Measurements from ENCODE around the gene GRK5.
"Not testable (repeated sequence)": the region's sequence is repeated elsewhere in the genome, so short reads cannot be mapped to it uniquely, and the experiment has no call there.

The GRK5 gene

GRCh38 chr10:119272736-119273135 lies 65.4 kb downstream of the GRK5 start:
- no peak for DNase-seq (ENCODE audit: low read depth in 2 of 3, low spot score in 2 of 3)

- DNase-seq (ENCODE audit: low read depth in 2 of 3, low spot score in 2 of 3): no peak
Measured at GRCh38 chr10:119273413-119273812, 66.0 kb downstream of the GRK5 start.

GRCh38 chr10:119274519-119275045 lies 67.2 kb downstream of the GRK5 start:
- DNase-seq (ENCODE audit: low read depth in 2 of 3, low spot score in 2 of 3): no peak

GRCh38 chr10:119275085-119275484 lies 67.7 kb downstream of the GRK5 start:
- DNase-seq (ENCODE audit: low read depth in 2 of 3, low spot score in 2 of 3): no peak

- not testable (repeated sequence) for DNase-seq (ENCODE audit: low read depth in 2 of 3, low spot score in 2 of 3)
Measured at GRCh38 chr10:119276194-119276593, 68.8 kb downstream of the GRK5 start.

- DNase-seq (ENCODE audit: low read depth in 2 of 3, low spot score in 2 of 3): no peak
Measured at GRCh38 chr10:119278126-119278709, 70.8 kb downstream of the GRK5 start.

GRCh38 chr10:119279441-119279840 lies 72.1 kb downstream of the GRK5 start:
- no peak for DNase-seq (ENCODE audit: low read depth in 2 of 3, low spot score in 2 of 3)

GRCh38 chr10:119281581-119282071 lies 74.3 kb downstream of the GRK5 start:
- no peak for DNase-seq (ENCODE audit: low read depth in 2 of 3, low spot score in 2 of 3)

- no peak for DNase-seq (ENCODE audit: low read depth in 2 of 3, low spot score in 2 of 3)
Measured at GRCh38 chr10:119282446-119282845, 75.1 kb downstream of the GRK5 start.

GRCh38 chr10:119283387-119283786 lies 76.0 kb downstream of the GRK5 start:
- no peak for DNase-seq (ENCODE audit: low read depth in 2 of 3, low spot score in 2 of 3)

- no peak for DNase-seq (ENCODE audit: low read depth in 2 of 3, low spot score in 2 of 3)
Measured at GRCh38 chr10:119283818-119284217, 76.4 kb downstream of the GRK5 start.

- DNase-seq (ENCODE audit: low read depth in 2 of 3, low spot score in 2 of 3): no peak
Measured at GRCh38 chr10:119284679-119285096, 77.3 kb downstream of the GRK5 start.

GRCh38 chr10:119285495-119286267 lies 78.3 kb downstream of the GRK5 start:
- no peak for DNase-seq (ENCODE audit: low read depth in 2 of 3, low spot score in 2 of 3)

GRCh38 chr10:119286516-119286915 lies 79.1 kb downstream of the GRK5 start:
- no peak for DNase-seq (ENCODE audit: low read depth in 2 of 3, low spot score in 2 of 3)

- DNase-seq (ENCODE audit: low read depth in 2 of 3, low spot score in 2 of 3): no peak
Measured at GRCh38 chr10:119286983-119287633, 79.7 kb downstream of the GRK5 start.

GRCh38 chr10:119288574-119289001 lies 81.2 kb downstream of the GRK5 start:
- no peak for DNase-seq (ENCODE audit: low read depth in 2 of 3, low spot score in 2 of 3)

GRCh38 chr10:119289227-119289920 lies 82.0 kb downstream of the GRK5 start:
- no peak for DNase-seq (ENCODE audit: low read depth in 2 of 3, low spot score in 2 of 3)

- no peak for DNase-seq (ENCODE audit: low read depth in 2 of 3, low spot score in 2 of 3)
Measured at GRCh38 chr10:119290301-119291048, 83.1 kb downstream of the GRK5 start.

- no peak for DNase-seq (ENCODE audit: low read depth in 2 of 3, low spot score in 2 of 3)
Measured at GRCh38 chr10:119291223-119291900, 84.0 kb downstream of the GRK5 start.

Data from activated CD8-positive, alpha-beta memory T cell treated with anti-CD3 and anti-CD28 coated beads for 48 hours (primary cell).